HG03378 (cell line): ENCODE results near the gene DBX1.
"Not testable (repeated sequence)": the region's sequence is repeated elsewhere in the genome, so short reads cannot be mapped to it uniquely, and the experiment has no call there.

ENCODE experiments used
- ATAC-seq: cut with Tn5 transposase; IDR thresholded peaks from one replicate; pipeline ENCODE4 v1.9.1; 2021; ENCODE audit warnings: mild to moderate bottlenecking, moderate library complexity; ENCODE audit not compliant: unreplicated experiment

The DBX1 gene

DNA sequence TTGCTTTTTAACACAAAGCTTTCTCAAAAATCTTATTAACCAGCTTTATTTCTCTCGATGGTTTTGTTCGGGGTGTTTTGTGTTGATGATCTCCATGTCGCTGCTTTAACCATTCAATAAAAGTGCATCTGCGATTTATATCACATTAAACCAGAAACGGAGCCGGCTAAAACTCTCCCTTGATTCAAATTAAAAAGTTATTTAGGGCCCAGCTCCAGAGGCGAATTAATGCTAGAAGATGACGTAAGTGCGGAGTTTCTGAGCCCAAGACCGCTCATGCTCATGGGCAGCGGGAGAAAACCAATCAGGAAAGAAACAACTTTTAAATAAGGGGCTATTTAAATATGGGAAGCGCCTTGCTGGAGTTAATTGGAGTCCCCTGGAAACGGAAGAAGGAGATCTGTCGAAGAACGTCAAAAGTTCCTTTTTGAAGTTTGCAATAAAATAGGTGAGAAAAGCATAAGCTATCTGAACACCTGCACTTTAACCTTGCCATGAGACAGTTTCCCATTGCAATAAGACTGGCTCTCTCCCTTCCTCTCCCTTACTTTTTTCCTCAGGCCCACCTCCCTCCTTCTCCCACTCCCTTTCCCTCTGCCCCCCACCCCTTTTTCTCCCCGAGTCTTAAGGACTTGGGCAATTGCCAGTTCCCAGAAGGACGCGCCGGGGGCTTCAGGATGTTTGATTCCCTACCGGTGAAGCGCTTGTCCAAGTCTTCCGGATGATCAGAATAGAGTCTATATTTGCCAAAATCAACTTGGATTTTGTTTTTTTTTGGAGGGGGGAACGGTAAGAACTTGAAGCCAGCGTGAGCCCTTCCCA, 1.9 kb upstream of the DBX1 start:
- ATAC-seq: no peak

DNA sequence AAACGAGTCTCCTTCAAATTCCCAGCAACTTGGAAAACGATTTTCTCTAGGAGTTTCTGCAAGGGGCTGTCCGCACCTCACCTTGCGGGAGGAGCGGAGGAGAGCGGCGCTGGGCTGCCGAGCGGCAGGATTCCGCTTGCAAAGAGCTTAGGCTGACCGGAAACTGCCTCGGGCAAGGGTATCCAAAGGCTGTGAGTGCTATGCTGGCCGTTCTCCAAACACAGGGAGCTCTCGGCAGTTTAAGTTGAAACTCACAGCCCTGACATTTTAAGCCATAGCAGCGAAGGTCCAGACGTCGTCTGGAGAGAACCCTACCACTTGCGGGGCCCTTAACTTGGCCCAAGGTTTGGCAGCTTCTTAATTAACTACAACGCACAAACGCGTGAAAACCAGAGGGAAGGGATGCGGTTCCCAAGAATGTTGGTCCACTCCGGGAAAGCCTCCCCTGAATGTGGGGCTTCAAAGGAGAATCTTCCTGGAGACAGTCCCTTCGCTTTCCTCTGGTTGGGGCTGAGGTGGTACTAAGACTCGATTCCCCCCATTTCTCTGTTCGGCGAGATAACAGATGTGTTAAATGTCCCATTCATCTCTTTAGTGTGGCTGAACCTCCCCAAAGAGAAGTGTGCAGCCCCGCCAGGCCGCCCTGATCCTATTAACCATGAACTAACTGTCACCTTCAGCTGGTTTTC, 1.1 kb upstream of the DBX1 start:
- no peak for ATAC-seq

DNA sequence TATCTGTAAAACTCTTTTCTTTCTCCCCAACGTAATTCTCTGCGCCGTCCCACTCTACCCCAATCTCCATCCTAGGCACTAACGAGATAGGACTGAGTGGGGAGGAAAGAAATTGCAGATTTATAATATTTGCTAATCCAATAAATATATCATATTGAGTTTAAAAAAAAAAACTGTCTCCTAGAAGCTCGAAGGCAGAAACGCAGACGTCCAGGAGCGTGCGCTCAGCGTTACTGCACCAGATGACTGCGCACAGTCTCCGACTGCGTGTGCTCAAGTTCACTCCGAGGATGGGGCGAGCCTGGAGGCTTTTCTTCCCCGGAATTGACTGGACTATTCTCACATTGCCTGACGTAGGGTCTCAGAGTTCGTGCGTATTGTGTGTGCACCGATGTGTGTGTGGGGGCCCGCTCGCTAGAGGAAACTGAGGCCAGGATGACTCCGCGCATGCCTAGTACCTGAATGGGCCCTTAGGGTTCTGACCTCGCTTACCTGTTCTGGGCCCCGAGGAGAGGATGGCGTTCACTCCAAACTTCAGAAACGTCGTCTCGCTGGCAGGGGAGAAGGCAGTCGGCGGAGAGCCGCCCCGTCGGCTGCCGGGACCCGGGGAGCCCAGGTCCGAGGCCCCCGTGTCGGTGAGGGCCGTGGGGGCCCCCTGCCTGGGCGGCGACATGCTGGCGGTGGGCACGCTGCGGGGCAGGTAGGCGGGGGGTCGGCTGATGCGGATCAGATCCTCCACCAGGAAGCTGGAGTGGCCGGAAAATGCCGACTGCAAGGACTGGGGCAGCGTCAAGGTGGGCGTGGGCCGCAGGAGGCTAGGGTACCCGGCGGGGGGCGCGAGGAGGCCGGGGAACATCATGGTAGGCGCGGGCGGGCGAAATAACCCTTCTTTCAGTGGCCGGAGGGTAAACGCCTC, 551 bp downstream of the DBX1 start:
- ATAC-seq: no peak

DNA sequence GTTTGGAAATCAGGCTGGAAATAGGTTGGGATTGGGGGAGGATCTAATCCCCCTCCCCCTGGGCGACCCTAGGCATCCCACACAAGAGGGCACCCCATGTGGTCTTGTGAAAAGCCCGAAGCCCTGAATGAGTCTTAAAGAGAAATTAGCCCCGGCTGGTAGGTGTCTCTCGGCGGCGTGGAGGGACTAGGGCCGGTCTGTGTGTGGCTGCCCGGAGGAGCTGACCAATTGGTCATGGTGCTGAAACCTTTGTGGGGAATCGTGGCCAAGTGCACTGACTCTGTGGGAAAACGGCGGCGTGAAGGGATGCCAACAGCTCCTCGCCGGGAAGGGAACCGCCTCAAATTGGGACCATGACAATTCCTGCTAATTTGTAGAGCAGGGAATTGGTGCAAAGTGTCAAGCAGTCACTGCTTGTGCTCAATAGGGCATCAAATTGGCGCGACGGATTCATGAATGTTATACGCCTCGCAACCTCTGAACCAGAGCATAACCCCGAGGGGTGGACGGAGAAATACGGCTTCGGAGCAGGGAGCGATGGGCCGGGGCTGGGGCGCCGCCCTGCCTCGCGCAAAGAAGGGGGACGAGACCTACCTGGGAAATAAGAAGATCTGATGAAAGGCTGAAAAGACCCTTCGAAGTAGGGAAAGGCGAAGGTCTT, 1.5 kb downstream of the DBX1 start:
- no peak for ATAC-seq

DNA sequence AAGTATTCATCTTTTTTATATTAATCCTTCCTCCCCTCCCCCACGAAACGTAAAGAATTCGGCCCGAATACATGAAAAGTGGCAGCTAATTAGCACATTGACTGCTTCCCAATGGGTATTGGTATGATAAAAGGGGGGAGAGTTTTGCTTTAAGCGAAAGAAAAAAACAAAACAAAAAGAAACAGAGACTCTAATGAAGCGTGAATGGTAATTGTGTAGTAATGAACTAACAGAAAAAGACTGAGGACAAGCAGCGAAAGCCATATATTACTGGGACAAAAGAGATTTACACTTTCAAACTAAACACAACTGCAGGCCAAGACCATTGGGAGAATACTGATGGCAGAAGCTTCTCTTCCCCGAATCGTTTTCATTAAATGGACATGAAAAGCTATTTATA, 2.5 kb downstream of the DBX1 start:
- ATAC-seq: no peak

DNA sequence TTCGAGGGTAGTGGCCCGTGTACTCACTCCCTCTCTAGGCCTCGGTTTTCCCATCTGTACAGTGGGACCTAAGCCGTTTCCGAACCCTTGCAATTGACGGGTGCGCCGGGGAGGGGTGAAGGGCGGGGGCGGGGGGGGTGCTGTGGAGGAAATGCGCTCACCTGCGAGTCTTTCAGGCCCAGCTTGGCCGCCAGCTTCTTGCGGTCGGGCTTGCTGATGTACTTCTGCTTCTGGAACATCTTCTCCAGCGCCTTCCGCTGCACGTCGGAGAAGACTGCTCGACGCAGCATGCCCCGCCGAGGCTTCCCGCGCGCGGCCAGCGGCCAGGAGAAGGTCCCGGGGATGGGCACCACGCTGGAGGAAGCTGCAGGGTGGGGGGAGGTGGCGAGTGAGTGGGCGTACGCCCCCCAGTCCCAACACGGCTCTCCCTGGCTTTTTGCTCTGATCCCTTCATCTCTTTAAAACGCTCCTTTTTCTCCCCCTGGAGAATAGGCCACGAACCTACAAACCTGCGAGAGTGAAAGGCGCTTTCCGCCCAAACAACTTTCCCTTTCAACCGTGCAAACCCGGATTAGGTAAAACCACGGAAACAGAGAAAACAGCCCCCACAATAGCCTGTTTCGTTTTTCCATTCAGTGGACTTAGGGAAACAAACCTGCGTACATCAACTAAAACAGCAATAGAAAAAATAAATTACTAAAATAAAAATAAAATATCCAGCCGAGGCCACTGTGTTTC, 3.2 kb downstream of the DBX1 start:
- ATAC-seq: no peak

DNA sequence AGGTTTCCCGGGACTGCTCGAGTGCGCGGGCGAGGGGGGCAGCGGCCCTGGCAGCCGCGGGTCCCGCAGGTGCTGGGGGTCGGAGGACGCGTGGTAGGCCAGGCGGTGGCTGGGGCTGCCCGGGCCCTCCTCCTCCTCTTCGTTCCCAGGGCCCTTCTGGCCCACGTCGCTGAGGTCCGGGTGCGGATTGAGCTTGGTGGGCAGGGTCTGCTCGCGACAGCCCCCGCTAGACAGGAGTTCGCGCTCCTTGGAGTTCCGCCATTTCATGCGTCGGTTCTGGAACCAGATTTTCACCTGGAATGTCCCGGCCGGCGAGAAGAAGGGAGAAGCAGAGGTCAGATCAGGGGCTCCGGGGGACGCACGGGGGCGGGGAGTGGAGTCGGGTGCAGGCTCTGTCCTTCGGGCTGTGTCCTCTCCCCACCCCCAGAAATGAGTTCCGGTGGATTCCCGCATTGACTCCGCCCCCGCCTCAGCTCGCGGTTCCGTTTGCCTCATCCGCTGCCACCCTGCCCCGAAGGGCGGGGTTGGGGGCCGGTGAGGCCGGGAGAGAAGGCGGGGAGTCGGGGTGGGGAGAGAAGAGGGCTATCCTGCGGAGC, 3.9 kb downstream of the DBX1 start:
- ATAC-seq: no peak

DNA sequence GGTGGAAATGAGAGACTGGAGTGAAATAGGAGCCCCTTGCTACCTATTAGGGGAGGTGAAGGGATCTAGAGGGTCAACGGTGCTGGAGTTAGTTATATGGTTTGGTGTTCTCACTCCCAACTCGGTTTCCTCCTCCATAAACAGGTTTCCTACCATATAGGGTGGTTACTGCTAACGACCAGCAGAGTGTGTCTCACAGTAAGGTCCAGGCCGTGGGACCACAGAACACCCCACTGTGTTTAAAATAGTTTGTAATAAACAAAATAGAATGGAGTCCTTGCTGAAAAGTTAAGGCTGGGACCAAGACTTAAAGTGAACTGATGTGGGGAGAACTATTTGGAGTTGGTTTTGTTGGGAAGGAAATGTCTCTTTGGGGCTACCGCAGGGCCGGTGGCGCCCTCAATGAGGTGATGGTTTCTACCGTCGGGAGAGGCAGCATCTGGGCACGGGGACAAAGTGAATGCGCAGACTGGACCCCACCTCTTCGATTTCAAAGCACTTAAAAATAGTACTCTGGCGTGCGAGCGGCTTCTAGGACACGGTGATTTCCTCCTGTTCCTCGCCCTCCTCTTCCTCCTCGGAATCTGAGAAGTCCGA, 4.5 kb downstream of the DBX1 start:
- no peak for ATAC-seq

DNA sequence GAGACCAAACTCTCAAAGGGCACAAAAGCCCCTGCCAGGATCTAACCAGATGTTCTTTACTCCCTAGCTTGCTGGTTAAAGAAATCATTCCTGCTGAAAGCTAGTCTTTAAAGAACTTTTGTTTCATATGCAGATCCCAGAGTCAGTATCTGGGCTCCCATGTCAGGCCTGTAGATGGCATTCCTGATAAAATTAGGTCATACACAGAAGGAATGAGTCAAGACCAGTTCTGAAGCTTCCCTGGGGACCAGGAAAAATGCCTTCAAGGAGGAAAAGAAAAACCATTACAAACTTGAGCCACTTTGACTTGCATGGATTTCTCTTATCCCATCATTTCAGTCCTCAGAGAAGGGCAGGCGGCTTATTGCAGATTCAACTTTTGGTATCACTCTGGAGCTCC, 5.9 kb downstream of the DBX1 start:
- ATAC-seq: no peak

DNA sequence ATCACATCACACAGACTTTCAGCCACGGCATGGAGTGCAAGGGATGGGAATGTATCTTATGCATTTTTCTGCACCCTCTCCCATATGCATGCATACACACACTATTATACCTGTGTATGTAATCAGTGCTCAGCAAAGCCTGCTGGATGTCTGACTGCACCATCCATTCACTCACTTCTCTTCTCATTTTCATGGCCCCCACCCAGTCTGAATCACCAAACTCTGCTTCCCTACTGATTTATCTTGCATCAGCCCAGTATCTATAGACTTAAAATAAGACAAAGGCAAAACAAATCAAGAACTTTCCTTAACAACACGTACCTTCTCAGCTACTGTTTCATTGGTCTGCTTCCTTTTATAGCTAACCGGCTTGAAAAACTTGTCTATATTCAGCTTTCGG, 21.6 kb downstream of the DBX1 start:
- ATAC-seq: no peak

DNA sequence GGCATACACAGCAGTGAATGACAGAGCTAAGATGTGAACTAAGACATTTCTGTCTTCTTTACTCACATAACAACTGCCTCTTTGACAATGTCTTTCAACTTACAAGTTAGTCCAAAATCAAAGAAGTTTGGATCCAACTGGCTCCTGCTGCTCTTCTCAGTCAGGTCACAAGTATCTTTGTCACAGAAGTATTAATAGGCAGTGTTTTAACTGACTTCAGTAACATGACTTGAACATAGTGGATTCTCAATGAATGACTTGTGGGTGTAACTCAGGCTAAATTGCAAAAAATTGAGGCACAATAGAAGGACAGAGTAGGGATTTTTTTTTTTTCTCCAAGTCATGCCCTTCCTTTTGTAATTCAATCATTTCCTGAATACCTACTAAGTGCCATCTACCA, 22.6 kb downstream of the DBX1 start:
- no peak for ATAC-seq

DNA sequence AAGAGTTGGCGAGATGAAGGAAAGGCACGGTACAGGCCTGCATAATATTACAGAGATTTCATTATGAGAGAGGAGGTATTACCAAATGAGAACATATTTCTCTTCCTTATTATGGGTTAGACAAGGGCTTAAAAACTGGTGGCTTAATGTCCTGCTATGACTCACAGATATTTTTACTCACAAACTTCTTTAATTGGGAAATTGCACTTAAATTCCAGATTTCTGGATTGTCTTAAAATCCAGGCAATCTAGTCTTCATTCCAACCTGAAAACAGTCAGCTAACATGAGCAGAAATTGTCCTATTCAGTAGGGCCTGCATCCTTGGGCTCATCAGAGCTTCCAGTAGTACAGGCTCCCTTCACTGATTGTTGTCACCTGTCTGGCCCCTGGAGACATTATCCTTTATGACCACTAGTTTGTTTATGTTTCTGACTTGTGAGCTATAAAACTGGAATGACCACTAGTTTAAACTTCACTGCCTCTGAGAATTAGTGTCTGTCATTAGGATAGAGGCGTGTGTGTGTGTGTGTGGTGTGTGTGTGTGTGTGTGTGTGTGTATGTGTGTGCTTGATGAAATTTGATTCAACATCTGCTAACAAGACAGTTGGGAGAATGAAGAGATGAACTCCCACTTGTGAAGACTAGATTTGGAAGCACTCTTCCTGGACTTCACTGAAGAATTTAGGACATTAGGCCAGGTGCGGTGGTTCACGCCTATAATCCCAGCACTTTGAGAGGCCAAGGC, 25.1 kb downstream of the DBX1 start:
- no peak for ATAC-seq

DNA sequence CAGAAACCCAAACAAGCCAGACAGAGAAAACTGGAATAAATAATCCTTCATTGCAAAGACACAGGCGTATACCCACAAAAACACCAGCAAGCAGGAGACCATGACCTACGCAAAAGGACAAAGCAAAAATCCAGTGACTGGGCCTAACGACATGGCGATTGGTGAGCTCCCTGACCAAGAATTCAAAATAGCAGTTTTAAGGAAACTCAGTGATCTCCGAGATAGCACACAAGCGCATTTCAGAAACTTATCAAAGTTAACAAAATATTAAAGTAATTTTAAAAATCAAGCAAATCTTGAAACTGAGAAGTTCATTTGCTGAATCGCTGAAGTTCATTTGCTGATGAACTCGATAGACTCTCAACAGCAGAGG, 27.6 kb downstream of the DBX1 start:
- ATAC-seq: no peak

DNA sequence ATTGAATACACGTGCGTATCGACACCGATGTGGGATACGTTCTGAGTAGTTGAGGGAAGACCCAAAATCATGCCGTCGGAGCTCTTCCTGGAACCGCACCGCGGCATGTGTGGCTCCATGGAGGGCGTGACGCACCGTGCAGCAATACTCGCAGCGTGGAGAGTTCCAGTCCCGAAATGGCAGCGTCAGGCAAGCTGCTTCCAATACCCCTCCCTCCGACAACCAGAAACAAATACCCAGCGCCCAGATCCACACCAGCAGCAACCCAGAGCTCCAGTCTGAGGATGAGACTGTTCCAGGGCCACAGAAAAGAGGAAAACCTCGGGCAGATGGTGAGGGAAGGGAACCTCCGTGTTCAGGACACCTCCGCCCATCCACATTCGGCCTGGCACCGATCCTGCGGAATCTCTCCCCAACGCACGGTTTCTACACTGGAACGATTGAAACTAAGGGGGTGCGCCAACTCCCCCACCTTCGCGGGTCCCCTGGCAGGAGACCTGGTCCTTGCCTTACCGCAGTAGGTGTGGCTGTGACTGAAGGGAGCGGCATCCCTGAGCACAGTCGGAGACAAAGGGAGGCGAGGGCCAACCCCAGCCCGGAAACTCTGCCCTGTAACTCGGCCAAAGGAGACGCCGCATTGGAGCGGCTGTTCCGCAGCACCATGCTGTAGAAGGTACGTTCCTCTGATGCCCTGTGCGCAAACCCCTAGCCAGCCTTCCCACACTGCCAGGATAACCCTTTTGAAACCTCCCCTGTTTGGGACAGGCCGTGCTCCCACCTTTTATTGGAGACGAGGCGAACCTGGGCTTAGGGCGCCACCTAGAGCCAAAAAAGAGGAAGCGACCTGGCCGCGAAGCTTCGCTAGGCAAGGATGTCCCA, 28.2 kb downstream of the DBX1 start:
- no peak for ATAC-seq

DNA sequence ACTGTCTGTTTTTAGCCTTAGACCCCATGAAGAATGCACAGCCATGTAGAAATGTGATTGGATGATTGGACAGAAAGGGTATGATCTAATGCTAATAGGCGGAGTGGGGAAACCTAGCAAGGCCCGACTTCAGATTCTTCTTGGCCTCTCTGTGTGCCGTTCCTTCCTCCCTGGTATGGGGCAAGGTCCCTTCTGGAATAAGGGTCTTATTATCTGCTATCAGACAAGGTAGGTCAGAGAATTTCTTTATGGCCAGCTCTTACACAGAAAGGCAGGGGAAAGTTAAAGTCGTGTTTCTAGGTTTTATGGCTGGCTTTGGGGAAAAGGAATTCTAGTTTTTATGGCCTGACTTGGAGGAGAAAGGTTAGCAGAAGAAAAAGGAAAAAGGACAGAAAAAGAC, 30.6 kb downstream of the DBX1 start:
- ATAC-seq: no peak

DNA sequence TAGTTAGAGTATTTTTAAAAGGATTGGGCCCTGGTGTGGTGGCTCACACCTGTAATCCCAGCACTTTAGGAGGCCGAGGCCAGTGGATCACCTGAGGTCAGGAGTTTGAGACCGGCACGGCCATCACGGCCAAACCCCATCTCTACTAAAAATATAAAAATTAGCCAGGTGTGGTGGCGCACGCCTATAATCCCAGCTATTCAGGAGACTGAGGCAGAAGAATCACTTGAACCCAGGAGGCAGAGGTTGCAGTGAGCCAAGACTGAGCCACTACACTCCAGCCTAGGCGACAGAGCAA, 31.8 kb downstream of the DBX1 start:
- not testable (repeated sequence) for ATAC-seq

DNA sequence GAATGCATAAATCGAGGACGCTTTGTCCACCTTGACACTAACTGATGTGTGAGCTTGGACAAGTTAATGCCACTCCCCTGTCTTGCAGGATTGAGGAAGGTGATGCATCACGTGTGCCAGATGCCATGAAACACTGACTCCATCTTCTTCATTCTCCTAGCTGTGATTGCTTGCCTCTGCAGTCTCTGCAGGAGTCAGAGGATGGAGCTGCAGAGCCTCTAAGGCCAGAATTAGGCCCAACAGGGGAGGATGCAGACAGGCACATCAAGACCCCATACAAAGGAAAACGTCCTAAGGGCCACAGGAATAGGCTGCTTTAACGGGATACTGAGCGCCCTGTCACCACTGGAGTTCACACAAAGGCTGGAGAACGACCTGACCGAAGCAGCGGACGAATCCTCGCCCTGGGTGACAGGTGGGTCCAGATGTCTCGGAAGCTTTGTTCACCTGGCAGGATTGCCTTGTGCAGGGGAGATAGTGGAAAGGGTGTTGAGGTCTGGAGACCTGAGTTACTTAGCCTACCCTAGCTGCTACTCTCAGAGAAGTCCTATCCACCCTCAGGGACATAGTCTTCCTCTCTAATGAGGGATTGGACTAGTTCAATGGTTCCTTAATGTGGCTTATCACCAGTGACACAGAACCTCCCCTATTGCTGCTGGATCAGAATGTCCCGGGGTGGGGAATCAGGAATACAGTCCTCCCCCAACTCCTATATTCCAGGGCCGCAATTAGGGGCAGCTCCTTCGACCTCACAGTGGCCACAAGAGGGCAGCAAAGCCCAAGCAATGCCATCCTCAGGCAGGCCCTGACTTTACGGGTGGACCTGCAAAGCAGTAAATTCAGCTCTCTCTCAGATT, 32.4 kb downstream of the DBX1 start:
- peak; percentile 64 for ATAC-seq
